MM.1S (cell line): ENCODE results near the gene MSANTD1.

Experiments used
- DNase-seq: peaks from one replicate; pipeline ENCODE4 v3.0.0-alpha.2; 2015
- H2AFZ ChIP-seq: fragments of 300-600 bp; sonication (generic); 2 replicates; pipeline ENCODE4 v1.6.0; 2016; ENCODE audit warnings: antibody characterized with exemption, low read length
- H3F3A ChIP-seq: fragments of 300-600 bp; sonication (generic); 2 replicates; pipeline ENCODE4 v1.6.1; 2016; ENCODE audit warnings: mild to moderate bottlenecking, antibody characterized with exemption, low read length, moderate library complexity, mixed read lengths; ENCODE audit not compliant: insufficient read depth
- H3K27ac ChIP-seq: fragments of 300-600 bp; sonication (generic); 2 replicates; pipeline ENCODE4 v1.5.1; 2016; ENCODE audit warnings: mild to moderate bottlenecking, low read length
- H3K27me3 ChIP-seq: fragments of 300-600 bp; sonication (generic); replicated peaks from 2 replicates; pipeline ENCODE4 v1.6.0; 2016; ENCODE audit warnings: low read length; ENCODE audit not compliant: insufficient read depth
- H3K36me3 ChIP-seq: fragments of 300-600 bp; sonication (generic); replicated peaks from 2 replicates; pipeline ENCODE4 v1.6.1; 2016; ENCODE audit warnings: mild to moderate bottlenecking, low read length, mixed read lengths; ENCODE audit not compliant: insufficient read depth
- H3K4me1 ChIP-seq: fragments of 300-600 bp; sonication (generic); 2 replicates; pipeline ENCODE4 v1.6.1; 2016; ENCODE audit warnings: low read length, mixed read lengths
- H3K4me2 ChIP-seq: fragments of 300-600 bp; sonication (generic); 2 replicates; pipeline ENCODE4 v1.6.0; 2016; ENCODE audit warnings: low read depth, low read length
- H3K4me3 ChIP-seq: fragments of 300-600 bp; sonication (generic); 2 replicates; pipeline ENCODE4 v1.5.1; 2016; ENCODE audit warnings: low read length, mixed read lengths
- H3K79me2 ChIP-seq: fragments of 300-600 bp; sonication (generic); 2 replicates; pipeline ENCODE4 v1.6.1; 2016; ENCODE audit warnings: mixed run types, low read length, mixed read lengths
- H3K9ac ChIP-seq: fragments of 300-600 bp; sonication (generic); 2 replicates; pipeline ENCODE4 v1.6.1; 2016; ENCODE audit warnings: low read length, mixed read lengths
- H3K9me2 ChIP-seq: fragments of 300-600 bp; sonication (generic); replicated peaks from 2 replicates; pipeline ENCODE4 v1.6.1; 2016; ENCODE audit warnings: mild to moderate bottlenecking, low read length, mixed read lengths; ENCODE audit not compliant: insufficient read depth
- H3K9me3 ChIP-seq: fragments of 300-600 bp; sonication (generic); replicated peaks from 2 replicates; pipeline ENCODE4 v1.6.1; 2016; ENCODE audit warnings: mild to moderate bottlenecking, low read length, mixed read lengths; ENCODE audit not compliant: insufficient read depth
- H4K20me1 ChIP-seq: fragments of 300-600 bp; sonication (generic); 2 replicates; pipeline ENCODE4 v1.6.1; 2016; ENCODE audit warnings: mild to moderate bottlenecking, low read length, moderate library complexity, mixed read lengths; ENCODE audit not compliant: insufficient read depth
- EZH2 ChIP-seq: fragments of 300-600 bp; sonication (generic); optimal IDR thresholded peaks from 2 replicates; pipeline ENCODE3; 2017; ENCODE audit warnings: low read depth, mild to moderate bottlenecking, antibody characterized with exemption, low read length, mixed read lengths
- EZH2phosphoT487 ChIP-seq: fragments of 300-600 bp; sonication (generic); IDR thresholded peaks from 2 replicates; pipeline ENCODE4 v1.6.1; 2018; ENCODE audit warnings: antibody characterized with exemption, low read length
- TF ChIP-seq, protein P1 (sequence below): fragments of 300-600 bp; sonication (generic); IDR thresholded peaks from 2 replicates; pipeline ENCODE4 v1.5.1; 2016; ENCODE audit warnings: antibody characterized with exemption, low read length, mixed read lengths

The MSANTD1 gene

DNA sequence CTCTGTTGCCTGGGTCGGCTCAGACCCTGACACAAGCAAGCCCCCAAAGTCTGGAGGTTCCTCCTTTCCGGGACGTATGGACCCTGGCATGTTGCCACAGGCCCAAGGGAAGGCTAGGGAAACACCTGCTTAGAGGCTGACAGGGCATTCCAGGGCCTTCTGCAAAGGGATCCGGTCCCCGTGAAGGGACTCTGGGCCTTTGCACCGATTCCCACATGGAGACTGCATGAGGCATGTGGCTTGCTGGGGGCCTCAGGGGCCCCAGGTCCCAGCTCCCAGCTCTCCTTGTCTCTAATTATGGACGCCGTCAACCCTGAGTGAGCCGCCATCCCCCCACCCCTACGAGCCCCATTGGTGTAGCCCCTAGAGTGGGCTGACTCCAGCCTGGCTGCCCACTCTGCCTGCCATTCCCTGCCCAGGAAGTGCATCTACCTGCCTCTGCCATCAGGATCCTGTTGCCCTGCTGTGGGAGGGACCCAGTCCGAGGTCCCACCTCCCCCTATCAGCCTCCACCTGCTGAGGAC is 39.7 kb downstream of the MSANTD1 start:
- DNase-seq: no peak
- H3K4me2 ChIP-seq: no peak overlapping the region
- H3K9me2 ChIP-seq: no peaks in the 10 kb centered on the region
- no peak overlapping the region for H2AFZ ChIP-seq
- no peaks in the 10 kb centered on the region for H3K36me3 ChIP-seq
- peaks cover 7% of the 10 kb centered on the region; the same call in 1 of the 2 replicates for H3F3A ChIP-seq
- no peak overlapping the region for H3K4me3 ChIP-seq
- H3K79me2 ChIP-seq: peaks cover 3% of the 10 kb centered on the region
- peaks cover 17% of the 10 kb centered on the region for H3K4me1 ChIP-seq
- H3K9ac ChIP-seq: no peak overlapping the region
- no peak overlapping the region for H3K27ac ChIP-seq
- TF ChIP-seq EZH2phosphoT487 (no peak), EZH2 (no peak)
- TF ChIP-seq, protein P1, sequence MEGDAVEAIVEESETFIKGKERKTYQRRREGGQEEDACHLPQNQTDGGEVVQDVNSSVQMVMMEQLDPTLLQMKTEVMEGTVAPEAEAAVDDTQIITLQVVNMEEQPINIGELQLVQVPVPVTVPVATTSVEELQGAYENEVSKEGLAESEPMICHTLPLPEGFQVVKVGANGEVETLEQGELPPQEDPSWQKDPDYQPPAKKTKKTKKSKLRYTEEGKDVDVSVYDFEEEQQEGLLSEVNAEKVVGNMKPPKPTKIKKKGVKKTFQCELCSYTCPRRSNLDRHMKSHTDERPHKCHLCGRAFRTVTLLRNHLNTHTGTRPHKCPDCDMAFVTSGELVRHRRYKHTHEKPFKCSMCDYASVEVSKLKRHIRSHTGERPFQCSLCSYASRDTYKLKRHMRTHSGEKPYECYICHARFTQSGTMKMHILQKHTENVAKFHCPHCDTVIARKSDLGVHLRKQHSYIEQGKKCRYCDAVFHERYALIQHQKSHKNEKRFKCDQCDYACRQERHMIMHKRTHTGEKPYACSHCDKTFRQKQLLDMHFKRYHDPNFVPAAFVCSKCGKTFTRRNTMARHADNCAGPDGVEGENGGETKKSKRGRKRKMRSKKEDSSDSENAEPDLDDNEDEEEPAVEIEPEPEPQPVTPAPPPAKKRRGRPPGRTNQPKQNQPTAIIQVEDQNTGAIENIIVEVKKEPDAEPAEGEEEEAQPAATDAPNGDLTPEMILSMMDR: no peak
- H4K20me1 ChIP-seq: no peaks in the 10 kb centered on the region
- peaks cover 12% of the 10 kb centered on the region for H3K27me3 ChIP-seq
- no peaks in the 10 kb centered on the region for H3K9me3 ChIP-seq

GRCh38 chr4:3290476-3290875 is 41.5 kb downstream of the MSANTD1 start:
- Histone ChIP-seq H3K27me3 (peaks cover 7% of the 10 kb centered on the region), H3K27ac (no peak overlapping the region), H4K20me1 (no peaks in the 10 kb centered on the region), H3K4me3 (no peak overlapping the region), H3K9me2 (no peaks in the 10 kb centered on the region), H3K9ac (no peak overlapping the region), H3K9me3 (no peaks in the 10 kb centered on the region), H3K4me1 (peaks cover 17% of the 10 kb centered on the region), H3F3A (peaks cover 7% of the 10 kb centered on the region; the same call in 1 of the 2 replicates), H3K4me2 (no peak overlapping the region), H3K79me2 (peaks cover 9% of the 10 kb centered on the region), H3K36me3 (no peaks in the 10 kb centered on the region), H2AFZ (no peak overlapping the region)
- no peak for DNase-seq
- TF ChIP-seq, protein P1: no peak
- TF ChIP-seq EZH2: no peak
- no peak for TF ChIP-seq EZH2phosphoT487

DNA sequence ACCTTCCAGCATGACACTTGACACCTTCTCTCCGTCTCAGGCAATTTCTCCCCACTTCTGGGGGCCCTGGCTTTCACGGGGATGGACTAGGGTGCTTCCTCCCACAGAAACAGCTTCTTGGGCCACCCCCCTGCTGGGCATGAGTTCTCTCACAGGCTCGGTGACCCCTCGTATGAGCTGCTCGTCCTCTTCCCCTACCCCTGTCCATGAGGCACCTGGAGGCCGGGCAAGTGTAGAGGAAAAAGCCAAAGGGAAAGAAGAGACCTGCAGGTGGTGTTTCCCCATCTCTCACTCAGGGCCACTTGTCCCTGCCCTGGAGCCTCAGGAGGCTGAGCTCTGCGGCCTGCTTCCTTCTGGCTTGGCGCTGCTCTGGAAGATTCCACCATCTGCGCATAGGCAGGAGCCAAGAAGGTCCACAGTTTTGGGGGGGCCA is 41.9 kb downstream of the MSANTD1 start:
- Histone ChIP-seq H3K4me1 (peaks cover 14% of the 10 kb centered on the region), H3K4me2 (no peak overlapping the region), H3K9me2 (no peaks in the 10 kb centered on the region), H3F3A (peaks cover 7% of the 10 kb centered on the region; the same call in 1 of the 2 replicates), H3K79me2 (peaks cover 9% of the 10 kb centered on the region), H3K9ac (no peak overlapping the region), H3K27me3 (peaks cover 7% of the 10 kb centered on the region), H3K36me3 (no peaks in the 10 kb centered on the region), H3K27ac (no peak overlapping the region), H2AFZ (no peak overlapping the region), H4K20me1 (no peaks in the 10 kb centered on the region), H3K4me3 (no peak overlapping the region), H3K9me3 (no peaks in the 10 kb centered on the region)
- TF ChIP-seq EZH2: no peak
- TF ChIP-seq EZH2phosphoT487: no peak
- TF ChIP-seq, protein P1: no peak
- no peak for DNase-seq
